Measurements from ENCODE around the gene TRIP12.
"Not testable (repeated sequence)": the region's sequence is repeated elsewhere in the genome, so short reads cannot be mapped to it uniquely, and the experiment has no call there.

Gene TRIP12

GRCh38 chr2:229740279-229740678, 181.5 kb downstream of the TRIP12 start:
- Histone ChIP-seq H3K27ac (ENCODE audit: low read length) (no peak overlapping the region), H3K9ac (ENCODE audit: low read depth, low read length) (no peak overlapping the region), H3K9me3 (ENCODE audit: insufficient read depth, low read depth, low read length) (peaks cover 30% of the 10 kb centered on the region), H3K36me3 (ENCODE audit: insufficient read depth, low read depth, low read length) (no peaks in the 10 kb centered on the region), H3K27me3 (ENCODE audit: insufficient read depth, low read length) (no peaks in the 10 kb centered on the region), H3K4me1 (ENCODE audit: insufficient read depth, low read length) (no peaks in the 10 kb centered on the region), H3K4me3 (ENCODE audit: low read length) (no peak overlapping the region)

GRCh38 chr2:229738024-229738625, 183.7 kb downstream of the TRIP12 start:
- no peaks in the 10 kb centered on the region for H3K27me3 ChIP-seq (ENCODE audit: insufficient read depth, low read length)
- H3K9ac ChIP-seq (ENCODE audit: low read depth, low read length): no peak overlapping the region
- no peak overlapping the region for H3K4me3 ChIP-seq (ENCODE audit: low read length)
- H3K9me3 ChIP-seq (ENCODE audit: insufficient read depth, low read depth, low read length): peaks cover 24% of the 10 kb centered on the region
- no peak overlapping the region for H3K27ac ChIP-seq (ENCODE audit: low read length)
- peaks cover 15% of the 10 kb centered on the region for H3K4me1 ChIP-seq (ENCODE audit: insufficient read depth, low read length)
- H3K36me3 ChIP-seq (ENCODE audit: insufficient read depth, low read depth, low read length): no peaks in the 10 kb centered on the region

- H3K4me3 ChIP-seq (ENCODE audit: low read length): no peak overlapping the region
- no peak overlapping the region for H3K27ac ChIP-seq (ENCODE audit: low read length)
- peak overlapping the region; percentile 31; the same call in 1 of the 2 replicates for H3K9ac ChIP-seq (ENCODE audit: low read depth, low read length)
- no peaks in the 10 kb centered on the region for H3K36me3 ChIP-seq (ENCODE audit: insufficient read depth, low read depth, low read length)
- peaks cover 24% of the 10 kb centered on the region for H3K9me3 ChIP-seq (ENCODE audit: insufficient read depth, low read depth, low read length)
- H3K27me3 ChIP-seq (ENCODE audit: insufficient read depth, low read length): no peaks in the 10 kb centered on the region
- peaks cover 15% of the 10 kb centered on the region for H3K4me1 ChIP-seq (ENCODE audit: insufficient read depth, low read length)
Observed at GRCh38 chr2:229734410-229734809, 187.4 kb downstream of the TRIP12 start.

GRCh38 chr2:229733611-229734245, 188.1 kb downstream of the TRIP12 start:
- peak overlapping the region; percentile 31; the same call in 1 of the 2 replicates for H3K9ac ChIP-seq (ENCODE audit: low read depth, low read length)
- H3K27ac ChIP-seq (ENCODE audit: low read length): peak overlapping the region; percentile 54

GRCh38 chr2:229732897-229733296, 188.9 kb downstream of the TRIP12 start:
- H3K4me3 ChIP-seq (ENCODE audit: low read length): no peak overlapping the region
- no peaks in the 10 kb centered on the region for H3K36me3 ChIP-seq (ENCODE audit: insufficient read depth, low read depth, low read length)
- peaks cover 11% of the 10 kb centered on the region for H3K9me3 ChIP-seq (ENCODE audit: insufficient read depth, low read depth, low read length)
- no peak overlapping the region for H3K27ac ChIP-seq (ENCODE audit: low read length)
- H3K4me1 ChIP-seq (ENCODE audit: insufficient read depth, low read length): peaks cover 15% of the 10 kb centered on the region
- no peaks in the 10 kb centered on the region for H3K27me3 ChIP-seq (ENCODE audit: insufficient read depth, low read length)
- H3K9ac ChIP-seq (ENCODE audit: low read depth, low read length): no peak overlapping the region

More at GRCh38 chr2:229733611-229734245, 188.1 kb downstream of the TRIP12 start:
- H3K9me3 ChIP-seq (ENCODE audit: insufficient read depth, low read depth, low read length): peaks cover 19% of the 10 kb centered on the region
- peaks cover 15% of the 10 kb centered on the region for H3K4me1 ChIP-seq (ENCODE audit: insufficient read depth, low read length)
- peak overlapping the region; percentile 36; the same call in 1 of the 2 replicates for H3K4me3 ChIP-seq (ENCODE audit: low read length)
- H3K27me3 ChIP-seq (ENCODE audit: insufficient read depth, low read length): no peaks in the 10 kb centered on the region
- H3K36me3 ChIP-seq (ENCODE audit: insufficient read depth, low read depth, low read length): no peaks in the 10 kb centered on the region

- no peaks in the 10 kb centered on the region for H3K27me3 ChIP-seq (ENCODE audit: insufficient read depth, low read length)
- H3K27ac ChIP-seq (ENCODE audit: low read length): no peak overlapping the region
- no peak overlapping the region for H3K4me3 ChIP-seq (ENCODE audit: low read length)
- H3K4me1 ChIP-seq (ENCODE audit: insufficient read depth, low read length): peaks cover 15% of the 10 kb centered on the region
- no peaks in the 10 kb centered on the region for H3K36me3 ChIP-seq (ENCODE audit: insufficient read depth, low read depth, low read length)
- no peak overlapping the region for H3K9ac ChIP-seq (ENCODE audit: low read depth, low read length)
- peaks cover 1% of the 10 kb centered on the region for H3K9me3 ChIP-seq (ENCODE audit: insufficient read depth, low read depth, low read length)
Observed at GRCh38 chr2:229731916-229732315, 189.9 kb downstream of the TRIP12 start.

- Histone ChIP-seq H3K36me3 (ENCODE audit: insufficient read depth, low read depth, low read length) (no peaks in the 10 kb centered on the region), H3K9ac (ENCODE audit: low read depth, low read length) (no peak overlapping the region), H3K9me3 (ENCODE audit: insufficient read depth, low read depth, low read length) (no peaks in the 10 kb centered on the region), H3K27ac (ENCODE audit: low read length) (no peak overlapping the region), H3K4me3 (ENCODE audit: low read length) (no peak overlapping the region), H3K4me1 (ENCODE audit: insufficient read depth, low read length) (peaks cover 15% of the 10 kb centered on the region), H3K27me3 (ENCODE audit: insufficient read depth, low read length) (no peaks in the 10 kb centered on the region)
Observed at GRCh38 chr2:229731363-229731762, 190.4 kb downstream of the TRIP12 start.

GRCh38 chr2:229728370-229728769, 193.4 kb downstream of the TRIP12 start:
- Histone ChIP-seq H3K9me3 (ENCODE audit: insufficient read depth, low read depth, low read length) (no peaks in the 10 kb centered on the region), H3K36me3 (ENCODE audit: insufficient read depth, low read depth, low read length) (no peaks in the 10 kb centered on the region), H3K9ac (ENCODE audit: low read depth, low read length) (no peak overlapping the region), H3K27me3 (ENCODE audit: insufficient read depth, low read length) (no peaks in the 10 kb centered on the region), H3K4me3 (ENCODE audit: low read length) (no peak overlapping the region), H3K27ac (ENCODE audit: low read length) (no peak overlapping the region), H3K4me1 (ENCODE audit: insufficient read depth, low read length) (peaks cover 2% of the 10 kb centered on the region)

- Histone ChIP-seq H3K36me3 (ENCODE audit: insufficient read depth, low read depth, low read length) (no peaks in the 10 kb centered on the region), H3K9me3 (ENCODE audit: insufficient read depth, low read depth, low read length) (no peaks in the 10 kb centered on the region), H3K4me1 (ENCODE audit: insufficient read depth, low read length) (no peaks in the 10 kb centered on the region), H3K4me3 (ENCODE audit: low read length) (no peak overlapping the region), H3K27me3 (ENCODE audit: insufficient read depth, low read length) (no peaks in the 10 kb centered on the region), H3K9ac (ENCODE audit: low read depth, low read length) (no peak overlapping the region), H3K27ac (ENCODE audit: low read length) (no peak overlapping the region)
Observed at GRCh38 chr2:229726643-229727042, 195.2 kb downstream of the TRIP12 start.

- no peaks in the 10 kb centered on the region for H3K4me1 ChIP-seq (ENCODE audit: insufficient read depth, low read length)
- no peaks in the 10 kb centered on the region for H3K27me3 ChIP-seq (ENCODE audit: insufficient read depth, low read length)
- no peak overlapping the region for H3K4me3 ChIP-seq (ENCODE audit: low read length)
- no peaks in the 10 kb centered on the region for H3K36me3 ChIP-seq (ENCODE audit: insufficient read depth, low read depth, low read length)
- H3K9me3 ChIP-seq (ENCODE audit: insufficient read depth, low read depth, low read length): no peaks in the 10 kb centered on the region
- no peak overlapping the region for H3K27ac ChIP-seq (ENCODE audit: low read length)
- H3K9ac ChIP-seq (ENCODE audit: low read depth, low read length): no peak overlapping the region
Observed at GRCh38 chr2:229725716-229726574, 195.9 kb downstream of the TRIP12 start.

- not testable (repeated sequence) for H3K36me3 ChIP-seq (ENCODE audit: insufficient read depth, low read depth, low read length); H3K27ac ChIP-seq (ENCODE audit: low read length); H3K9ac ChIP-seq (ENCODE audit: low read depth, low read length); H3K4me3 ChIP-seq (ENCODE audit: low read length); H3K9me3 ChIP-seq (ENCODE audit: insufficient read depth, low read depth, low read length); H3K27me3 ChIP-seq (ENCODE audit: insufficient read depth, low read length); H3K4me1 ChIP-seq (ENCODE audit: insufficient read depth, low read length)
Observed at GRCh38 chr2:229723192-229723591, 198.6 kb downstream of the TRIP12 start.

All from iPS-20b (cell line).